Activated CD4-positive, alpha-beta T cell treated with anti-CD3 and anti-CD28 coated beads for 4 hours (primary cell): ENCODE data around the gene HIPK1.
"Not testable (repeated sequence)": the region's sequence is repeated elsewhere in the genome, so short reads cannot be mapped to it uniquely, and the experiment has no call there.

Experiments
- DNase-seq, 2 donors: peaks; one replicate each; pipeline ENCODE4 v3.0.0-alpha.2; 2020

The HIPK1 gene

DNA sequence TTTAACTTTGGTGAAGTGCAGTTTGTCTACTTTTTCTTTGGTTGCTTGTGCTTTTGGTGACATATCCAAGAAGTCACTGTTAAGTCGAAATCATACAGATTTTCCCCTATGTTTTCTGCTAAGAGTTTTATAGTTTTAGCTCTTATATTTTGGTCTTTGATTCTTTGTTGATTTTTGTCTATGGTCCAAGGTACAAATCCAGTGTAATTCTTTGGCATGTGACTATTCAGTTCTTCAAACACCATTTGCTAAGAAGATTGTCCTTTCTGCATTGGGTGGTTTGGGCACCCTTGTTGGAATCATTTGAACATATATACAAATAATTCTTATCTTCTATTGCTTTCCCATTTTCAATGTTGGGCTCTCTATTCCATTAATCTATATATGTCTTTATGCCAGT is 16.2 kb downstream of the HIPK1 start:
- no peak for DNase-seq

DNA sequence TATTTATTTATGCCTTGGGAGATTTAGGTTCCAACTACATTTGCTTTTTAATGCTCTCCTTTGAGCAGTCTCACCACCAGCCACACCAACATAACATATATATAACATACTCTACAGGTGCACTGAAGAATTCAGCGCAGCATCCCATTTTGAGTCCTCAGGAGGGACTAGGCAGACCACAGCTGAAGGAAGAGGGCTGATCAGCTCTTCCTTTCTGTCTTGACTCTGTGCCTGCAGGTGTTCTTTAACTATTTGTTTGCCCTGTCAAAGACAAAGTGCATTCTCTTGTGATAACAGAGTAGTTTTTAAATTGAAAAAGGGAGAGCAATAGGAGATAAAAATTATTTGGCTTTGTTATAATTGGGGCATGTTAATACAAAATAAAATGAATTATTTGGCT is 17.0 kb downstream of the HIPK1 start:
- no peak for DNase-seq

DNA sequence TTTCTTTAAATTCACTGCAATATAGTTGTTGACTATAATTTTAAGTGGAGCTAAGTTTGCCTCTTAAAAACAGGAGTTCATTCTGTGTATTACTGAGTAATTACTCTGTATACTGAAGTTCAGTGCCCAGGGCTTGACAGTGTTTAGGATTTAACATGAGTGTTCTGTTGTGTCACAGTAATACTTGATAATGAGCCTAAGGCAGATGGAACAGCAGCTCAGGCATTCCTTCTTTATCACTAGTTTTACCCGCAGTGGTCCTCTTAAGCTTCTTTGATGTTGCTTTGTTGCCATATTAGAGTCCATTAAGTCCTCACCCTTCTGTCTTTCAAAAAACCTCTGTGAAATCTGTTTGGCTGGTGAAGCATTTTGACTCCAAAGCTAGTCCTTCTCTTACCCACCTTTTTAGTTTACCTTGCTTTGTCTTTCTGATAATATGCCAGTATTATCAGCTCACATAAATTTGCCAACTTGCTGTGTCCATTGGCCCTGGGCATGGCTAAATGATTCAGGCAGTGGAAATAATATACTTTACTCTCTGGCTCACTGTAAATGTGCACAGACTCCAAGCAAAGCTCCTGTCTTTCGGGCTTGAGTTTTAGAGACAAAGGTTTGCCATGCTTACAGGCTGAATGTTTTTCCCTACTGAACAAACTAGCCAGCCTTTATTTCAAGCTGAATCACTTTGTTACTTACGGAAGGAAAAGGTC is 17.7 kb downstream of the HIPK1 start:
- no peak for DNase-seq

DNA sequence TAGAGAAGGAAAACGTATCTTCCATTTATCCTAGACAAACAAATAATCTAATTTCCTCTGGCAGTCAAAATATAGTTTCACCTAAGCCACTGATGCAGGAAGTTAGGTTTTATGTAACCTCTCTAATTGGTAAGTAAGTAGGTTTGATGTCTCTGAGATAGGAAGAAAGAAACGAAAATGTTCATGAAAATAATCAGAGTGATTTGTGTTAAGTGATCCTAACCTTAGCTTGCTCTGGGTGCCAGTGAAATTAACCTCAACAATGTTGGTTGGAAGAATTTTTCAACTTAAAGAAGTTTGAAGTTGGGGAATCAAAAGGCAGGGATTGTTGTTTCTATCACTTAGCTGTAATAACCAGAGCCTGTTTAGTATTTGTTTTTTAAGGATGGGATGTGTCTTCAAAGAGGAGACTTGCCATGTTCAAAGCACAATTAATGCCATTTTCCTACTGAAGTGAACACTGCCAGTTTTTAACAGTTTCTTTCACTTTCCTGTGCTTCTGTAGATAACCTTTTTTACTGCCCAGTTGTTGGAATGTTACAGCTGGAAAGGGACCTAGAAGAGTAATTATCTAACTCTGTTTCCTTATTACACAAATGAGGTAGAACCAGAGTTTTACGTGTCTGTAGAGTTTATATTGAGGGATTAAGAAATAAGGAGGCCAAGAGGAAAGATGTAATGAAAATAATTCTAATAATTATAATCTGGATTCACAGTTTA is 18.4 kb downstream of the HIPK1 start:
- DNase-seq = no peak

DNA sequence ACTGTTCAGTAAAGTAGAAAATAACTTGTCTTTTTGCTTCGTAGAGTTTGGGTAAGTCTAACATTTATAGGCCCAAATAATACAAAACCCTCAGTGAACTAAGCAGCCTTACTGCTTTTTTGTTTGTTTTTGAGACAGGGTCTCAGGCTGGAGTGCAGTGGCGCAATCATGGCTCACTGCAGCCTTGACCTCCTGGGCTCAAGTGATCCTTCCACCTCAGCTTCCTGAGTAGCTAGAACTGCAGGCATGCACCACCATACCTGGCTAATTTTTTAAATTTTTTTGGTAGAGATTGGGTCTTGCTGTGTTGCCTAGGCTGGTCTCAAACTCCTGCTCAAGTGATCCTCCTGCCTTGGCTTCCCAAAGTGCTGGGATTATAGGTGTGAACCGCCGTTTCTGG is 19.0 kb downstream of the HIPK1 start:
- DNase-seq = not testable (repeated sequence)

DNA sequence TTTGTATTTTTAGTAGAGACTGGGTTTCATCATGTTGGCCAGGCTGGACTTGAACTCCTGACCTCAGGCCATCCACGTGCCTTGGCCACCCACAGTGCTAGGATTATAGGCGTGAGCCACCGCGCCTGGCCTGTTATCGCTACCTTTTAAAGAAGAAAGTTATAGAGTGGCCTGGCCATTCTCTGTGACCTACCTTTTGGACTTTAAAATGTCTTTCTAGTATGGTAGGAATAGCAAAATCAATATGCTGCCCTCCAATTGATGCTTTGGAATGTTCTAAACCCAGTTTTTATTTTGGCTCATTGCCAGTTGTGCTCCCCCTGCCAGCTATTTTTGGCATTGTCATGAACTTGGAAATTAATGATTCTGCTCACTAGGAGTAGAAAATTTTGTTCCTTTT is 19.9 kb downstream of the HIPK1 start:
- no peak for DNase-seq

DNA sequence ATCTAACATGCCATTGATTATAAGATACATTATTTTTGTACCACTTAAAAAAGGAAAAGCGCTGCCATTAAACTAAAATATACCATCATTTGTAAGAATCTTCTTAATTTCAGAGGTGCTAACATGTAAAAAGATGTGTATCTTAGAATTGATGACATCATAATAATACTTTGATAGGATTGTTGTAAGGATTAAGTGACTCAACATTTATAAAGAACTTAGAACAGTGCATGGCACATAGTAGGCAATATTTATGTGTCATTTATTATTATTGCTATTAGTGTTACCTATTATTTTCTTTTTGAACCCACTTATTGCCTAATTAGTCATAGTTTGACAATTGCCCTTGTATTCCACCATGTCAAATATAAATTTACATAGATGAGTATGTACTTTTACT is 21.8 kb downstream of the HIPK1 start:
- DNase-seq = no peak

DNA sequence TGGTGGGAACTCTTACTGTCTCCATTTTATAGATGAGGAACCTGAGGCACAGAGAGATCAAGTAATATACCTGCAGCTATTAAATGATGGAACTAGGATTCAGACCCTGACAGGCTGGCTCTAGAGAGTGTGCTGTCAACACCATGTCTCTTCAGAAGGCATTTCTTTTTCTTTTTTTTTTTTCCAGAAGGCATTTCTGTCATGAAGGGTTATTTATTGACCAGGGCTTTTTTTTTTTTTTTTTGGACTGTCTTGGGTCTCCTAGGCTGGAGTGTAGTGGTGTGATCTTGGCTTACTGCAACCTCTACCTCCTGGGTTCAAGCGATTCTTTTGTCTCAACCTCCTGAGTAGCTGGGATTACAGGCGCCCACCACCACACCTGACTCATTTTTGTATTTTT is 22.6 kb downstream of the HIPK1 start:
- DNase-seq = no peak

DNA sequence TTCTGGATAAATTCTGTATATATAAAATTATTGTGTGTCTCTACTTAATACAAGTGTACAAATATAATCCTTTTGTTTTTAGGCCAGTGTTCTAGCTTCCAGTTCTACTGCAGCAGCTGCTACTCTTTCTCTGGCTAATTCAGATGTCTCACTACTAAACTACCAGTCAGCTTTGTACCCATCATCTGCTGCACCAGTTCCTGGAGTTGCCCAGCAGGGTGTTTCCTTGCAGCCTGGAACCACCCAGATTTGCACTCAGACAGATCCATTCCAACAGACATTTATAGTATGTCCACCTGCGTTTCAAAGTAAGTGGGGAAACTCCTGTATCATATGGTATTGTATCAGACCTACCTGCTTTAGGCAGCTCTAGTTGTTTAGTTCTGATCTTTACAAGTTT is 28.9 kb downstream of the HIPK1 start:
- no peak for DNase-seq

DNA sequence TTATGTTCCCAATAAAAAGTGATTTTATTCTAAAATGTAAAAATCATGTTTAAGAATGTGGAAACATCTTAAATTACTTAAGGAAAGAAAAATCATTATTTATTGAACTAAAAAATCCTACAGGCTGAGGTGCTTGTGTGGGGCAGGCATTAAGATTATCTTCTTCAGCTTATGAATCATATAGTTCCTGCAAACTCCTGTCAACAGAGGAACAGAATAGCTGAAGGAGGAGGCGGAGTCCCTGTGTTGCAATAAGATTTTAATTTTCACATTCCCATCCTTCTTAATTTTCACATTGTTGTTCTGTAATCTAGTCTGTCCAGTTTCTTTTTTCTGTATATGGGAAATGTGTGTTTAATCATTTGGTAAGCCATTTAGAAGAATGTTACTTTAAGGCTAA is 29.6 kb downstream of the HIPK1 start:
- no peak for DNase-seq

DNA sequence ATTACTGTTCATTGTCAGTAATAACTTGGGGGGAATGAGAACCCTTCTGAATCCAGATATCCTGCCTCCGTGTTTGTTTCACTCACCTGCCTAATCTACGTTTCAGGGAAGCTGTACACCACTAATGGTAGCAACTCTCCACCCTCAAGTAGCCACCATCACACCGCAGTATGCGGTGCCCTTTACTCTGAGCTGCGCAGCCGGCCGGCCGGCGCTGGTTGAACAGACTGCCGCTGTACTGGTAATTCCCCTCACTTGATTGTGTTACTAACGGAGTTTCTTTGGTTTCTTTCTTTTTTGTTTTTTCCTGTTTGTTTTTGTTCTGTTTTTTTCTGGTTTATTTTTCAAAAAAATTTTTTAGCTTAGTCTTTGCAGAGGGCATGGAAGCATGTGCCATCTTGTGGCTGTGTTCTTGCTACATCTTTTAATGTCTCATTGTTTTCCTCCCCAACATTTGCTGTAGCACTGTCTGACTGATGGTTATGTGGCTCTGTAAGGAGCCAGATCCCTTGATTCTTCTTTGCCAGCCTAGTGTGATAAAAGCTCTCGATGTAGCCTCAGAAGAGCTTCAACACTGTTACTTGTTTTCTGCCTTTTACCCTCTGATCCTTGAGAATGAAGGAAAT is 34.3 kb downstream of the HIPK1 start:
- no peak for DNase-seq

DNA sequence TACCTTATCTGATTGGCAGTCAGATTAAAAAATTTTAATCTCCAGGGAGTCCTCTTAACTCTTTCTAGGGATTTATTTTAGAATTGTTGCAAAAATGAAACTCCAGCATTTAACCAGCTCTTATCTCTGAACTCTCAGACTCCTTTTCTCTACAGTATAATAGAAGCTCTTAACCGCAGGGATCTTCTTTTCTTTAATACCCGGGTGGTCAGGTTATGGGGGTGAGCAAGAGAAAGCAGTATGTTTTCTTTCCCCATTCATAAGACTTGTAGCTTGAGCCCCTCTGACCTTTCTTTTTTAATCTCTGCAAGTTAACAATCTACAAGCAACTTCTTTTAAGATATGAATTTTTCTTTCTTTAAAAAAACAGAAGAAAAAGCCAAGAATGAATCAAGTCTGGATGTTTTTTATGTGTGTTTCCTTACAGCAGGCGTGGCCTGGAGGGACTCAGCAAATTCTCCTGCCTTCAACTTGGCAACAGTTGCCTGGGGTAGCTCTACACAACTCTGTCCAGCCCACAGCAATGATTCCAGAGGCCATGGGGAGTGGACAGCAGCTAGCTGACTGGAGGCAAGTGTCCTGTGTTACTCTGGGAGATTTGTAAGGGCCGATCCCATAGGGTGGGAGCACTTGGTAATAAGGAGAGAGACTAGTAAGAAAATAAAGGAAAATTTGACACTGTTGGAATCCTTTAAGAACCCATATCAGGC is 36.7 kb downstream of the HIPK1 start:
- no peak for DNase-seq

DNA sequence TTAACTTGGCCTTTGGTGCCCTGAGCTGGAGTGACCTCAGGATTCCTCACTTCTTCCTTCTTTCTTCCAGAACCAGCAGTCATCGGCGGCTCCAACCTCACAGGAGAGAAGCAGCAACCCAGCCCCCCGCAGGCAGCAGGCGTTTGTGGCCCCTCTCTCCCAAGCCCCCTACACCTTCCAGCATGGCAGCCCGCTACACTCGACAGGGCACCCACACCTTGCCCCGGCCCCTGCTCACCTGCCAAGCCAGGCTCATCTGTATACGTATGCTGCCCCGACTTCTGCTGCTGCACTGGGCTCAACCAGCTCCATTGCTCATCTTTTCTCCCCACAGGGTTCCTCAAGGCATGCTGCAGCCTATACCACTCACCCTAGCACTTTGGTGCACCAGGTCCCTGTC is 43.8 kb downstream of the HIPK1 start:
- DNase-seq = no peak

DNA sequence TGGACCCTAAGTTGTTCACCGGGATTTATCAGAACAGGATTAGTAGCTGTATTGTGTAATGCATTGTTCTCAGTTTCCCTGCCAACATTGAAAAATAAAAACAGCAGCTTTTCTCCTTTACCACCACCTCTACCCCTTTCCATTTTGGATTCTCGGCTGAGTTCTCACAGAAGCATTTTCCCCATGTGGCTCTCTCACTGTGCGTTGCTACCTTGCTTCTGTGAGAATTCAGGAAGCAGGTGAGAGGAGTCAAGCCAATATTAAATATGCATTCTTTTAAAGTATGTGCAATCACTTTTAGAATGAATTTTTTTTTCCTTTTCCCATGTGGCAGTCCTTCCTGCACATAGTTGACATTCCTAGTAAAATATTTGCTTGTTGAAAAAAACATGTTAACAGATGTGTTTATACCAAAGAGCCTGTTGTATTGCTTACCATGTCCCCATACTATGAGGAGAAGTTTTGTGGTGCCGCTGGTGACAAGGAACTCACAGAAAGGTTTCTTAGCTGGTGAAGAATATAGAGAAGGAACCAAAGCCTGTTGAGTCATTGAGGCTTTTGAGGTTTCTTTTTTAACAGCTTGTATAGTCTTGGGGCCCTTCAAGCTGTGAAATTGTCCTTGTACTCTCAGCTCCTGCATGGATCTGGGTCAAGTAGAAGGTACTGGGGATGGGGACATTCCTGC is 46.2 kb downstream of the HIPK1 start:
- no peak for DNase-seq

DNA sequence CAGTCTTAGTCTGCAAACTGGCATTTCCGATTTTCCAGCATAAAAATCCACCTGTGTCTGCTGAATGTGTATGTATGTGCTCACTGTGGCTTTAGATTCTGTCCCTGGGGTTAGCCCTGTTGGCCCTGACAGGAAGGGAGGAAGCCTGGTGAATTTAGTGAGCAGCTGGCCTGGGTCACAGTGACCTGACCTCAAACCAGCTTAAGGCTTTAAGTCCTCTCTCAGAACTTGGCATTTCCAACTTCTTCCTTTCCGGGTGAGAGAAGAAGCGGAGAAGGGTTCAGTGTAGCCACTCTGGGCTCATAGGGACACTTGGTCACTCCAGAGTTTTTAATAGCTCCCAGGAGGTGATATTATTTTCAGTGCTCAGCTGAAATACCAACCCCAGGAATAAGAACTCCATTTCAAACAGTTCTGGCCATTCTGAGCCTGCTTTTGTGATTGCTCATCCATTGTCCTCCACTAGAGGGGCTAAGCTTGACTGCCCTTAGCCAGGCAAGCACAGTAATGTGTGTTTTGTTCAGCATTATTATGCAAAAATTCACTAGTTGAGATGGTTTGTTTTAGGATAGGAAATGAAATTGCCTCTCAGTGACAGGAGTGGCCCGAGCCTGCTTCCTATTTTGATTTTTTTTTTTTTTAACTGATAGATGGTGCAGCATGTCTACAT is 47.6 kb downstream of the HIPK1 start:
- DNase-seq = no peak

DNA sequence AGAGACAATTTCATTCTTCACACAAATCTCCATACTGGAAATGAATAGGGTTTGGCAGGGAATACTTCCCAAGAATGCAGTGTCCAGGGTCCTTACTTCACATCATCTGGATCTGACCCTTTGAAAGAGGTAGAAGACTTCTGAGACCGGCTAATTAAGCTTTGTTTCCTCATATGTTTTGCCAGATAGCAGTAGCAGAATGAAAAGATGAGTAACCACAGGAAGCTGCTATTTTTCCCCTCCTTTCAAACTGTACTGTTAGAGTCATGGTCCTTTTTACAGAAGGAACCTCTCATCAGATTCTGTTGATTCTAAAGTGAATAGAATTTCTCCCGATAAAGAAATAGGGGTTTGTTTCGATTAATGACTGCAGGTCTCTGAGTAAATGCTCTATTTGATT is 48.8 kb downstream of the HIPK1 start:
- DNase-seq = no peak

DNA sequence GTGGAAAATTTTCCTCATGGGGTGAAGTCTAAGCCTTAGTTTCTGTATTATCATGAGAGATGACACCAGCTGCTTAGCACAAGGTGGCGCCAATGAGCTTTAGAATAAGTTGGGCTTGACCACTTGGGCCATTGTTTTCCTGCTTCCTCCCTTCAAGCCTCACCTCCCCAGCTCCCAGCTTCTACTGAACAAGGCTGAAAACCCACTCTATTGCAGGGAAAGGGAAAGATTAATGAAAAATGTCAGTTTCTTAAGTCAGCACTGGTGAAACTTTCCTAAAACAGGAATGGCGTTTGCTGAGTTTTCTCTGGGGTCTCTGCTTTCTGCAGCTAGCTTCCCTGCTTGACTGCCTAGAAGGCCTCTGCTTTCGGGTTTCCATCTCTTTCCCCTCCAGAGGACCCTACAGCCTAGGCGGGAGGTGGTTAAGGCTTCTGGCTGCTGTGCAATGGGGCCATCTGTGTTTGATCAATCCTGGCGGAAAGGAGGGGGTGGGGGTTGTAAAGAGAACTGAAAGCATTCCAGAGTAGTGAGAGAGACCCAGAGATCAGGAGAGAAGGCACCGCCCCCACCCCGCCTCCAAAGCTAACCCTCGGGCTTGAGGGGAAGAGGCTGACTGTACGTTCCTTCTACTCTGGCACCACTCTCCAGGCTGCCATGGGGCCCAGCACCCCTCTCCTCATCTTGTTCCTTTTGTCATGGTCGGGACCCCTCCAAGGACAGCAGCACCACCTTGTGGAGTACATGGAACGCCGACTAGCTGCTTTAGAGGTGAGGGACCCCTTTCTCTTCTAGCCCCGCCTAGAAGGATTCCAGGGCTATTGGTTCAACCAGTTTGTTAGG is 50.0 kb downstream of the HIPK1 start, which contains the start of gene OLFML3:
OLFML3 (plus strand) TSS at position 612 of the 840 bp plus-strand sequence; CDS start at position 655, 43 bp downstream.
- peak; percentile 32 to 45 for DNase-seq

DNA sequence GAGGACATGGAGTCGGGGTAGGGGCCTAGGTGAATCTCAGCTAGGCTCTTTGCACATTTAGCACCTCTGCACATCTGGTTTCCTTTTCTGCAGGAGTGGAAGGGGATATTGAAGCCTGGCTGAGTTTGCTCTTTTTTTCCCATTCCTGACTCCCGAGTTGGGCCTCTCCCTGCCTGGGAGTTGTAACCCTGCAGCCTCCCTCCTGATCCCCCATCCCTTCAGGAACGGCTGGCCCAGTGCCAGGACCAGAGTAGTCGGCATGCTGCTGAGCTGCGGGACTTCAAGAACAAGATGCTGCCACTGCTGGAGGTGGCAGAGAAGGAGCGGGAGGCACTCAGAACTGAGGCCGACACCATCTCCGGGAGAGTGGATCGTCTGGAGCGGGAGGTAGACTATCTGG is 51.0 kb downstream of the HIPK1 start:
- no peak for DNase-seq

DNA sequence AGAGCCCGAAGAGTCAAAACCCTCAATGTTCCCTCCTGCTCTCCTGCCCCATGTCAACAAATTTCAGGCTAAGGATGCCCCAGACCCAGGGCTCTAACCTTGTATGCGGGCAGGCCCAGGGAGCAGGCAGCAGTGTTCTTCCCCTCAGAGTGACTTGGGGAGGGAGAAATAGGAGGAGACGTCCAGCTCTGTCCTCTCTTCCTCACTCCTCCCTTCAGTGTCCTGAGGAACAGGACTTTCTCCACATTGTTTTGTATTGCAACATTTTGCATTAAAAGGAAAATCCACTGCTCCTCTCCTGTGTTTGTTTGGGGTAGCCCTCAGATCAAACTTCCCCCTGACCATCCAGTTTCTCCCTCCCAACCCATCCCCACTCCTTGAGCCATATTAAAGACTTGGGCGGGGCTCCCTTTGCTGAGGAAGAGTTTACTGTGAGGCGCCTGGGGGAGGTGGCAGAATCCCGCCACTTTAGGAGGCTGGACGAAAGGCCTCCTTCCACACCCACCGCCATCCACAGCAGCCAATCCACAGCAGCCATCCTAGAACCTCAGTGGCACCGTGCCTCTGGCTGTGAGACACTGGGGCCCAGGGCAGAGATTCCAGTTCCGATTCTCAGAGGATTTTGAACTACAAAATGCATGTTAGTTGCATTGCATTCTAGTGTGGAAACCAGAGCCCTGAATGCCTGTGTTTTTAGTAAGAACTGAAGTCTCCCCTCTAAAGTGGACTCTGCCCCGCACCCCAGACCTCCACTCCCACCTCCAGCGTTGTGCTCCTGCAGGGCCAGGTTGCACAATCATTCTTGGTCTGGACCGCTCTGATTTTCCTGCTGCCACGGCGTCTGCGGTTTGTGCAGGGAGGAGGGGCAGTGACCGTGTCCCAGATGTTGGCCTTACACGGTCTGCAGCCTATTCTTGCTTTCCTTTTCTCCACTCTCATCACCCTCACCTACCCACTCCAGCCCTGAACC is 53.1 kb downstream of the HIPK1 start:
- DNase-seq = no peak

DNA sequence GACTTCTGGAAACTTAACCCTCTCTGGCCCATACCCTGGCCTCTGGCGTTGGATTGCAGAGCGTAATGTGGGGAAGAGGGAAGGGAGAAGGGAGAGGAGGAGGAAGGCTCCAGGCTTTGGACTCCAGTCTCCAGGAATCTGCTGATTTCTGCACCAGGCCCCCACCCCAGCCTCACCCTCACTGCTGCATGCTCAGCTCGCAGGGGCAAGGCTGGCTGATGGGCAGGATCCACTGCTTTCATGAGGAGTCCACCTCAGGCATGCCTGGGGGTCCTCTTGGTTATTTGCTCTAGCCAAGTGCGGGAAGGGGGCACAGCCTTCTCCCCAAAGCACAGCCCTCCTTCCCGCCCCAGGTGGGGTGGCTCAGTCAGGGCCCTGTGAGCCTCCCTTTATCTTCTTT is 53.8 kb downstream of the HIPK1 start:
- no peak for DNase-seq
